Tibial nerve (tissue), 4 donors: ENCODE results near the gene FCER1G.
"Not testable (repeated sequence)": the region's sequence is repeated elsewhere in the genome, so short reads cannot be mapped to it uniquely, and the experiment has no call there.

ENCODE experiments used
- CTCF ChIP-seq, 5 experiments: fragments of 200-600 bp in 3 of 5; fragments of 450-650 bp in 2 of 5; sonication (generic) in 3 of 5; IDR thresholded peaks; one replicate each; pipeline ENCODE4 v1.5.1; 2016 to 2019; ENCODE audit warnings: antibody characterized with exemption in 5 of 5, mild to moderate bottlenecking in 3 of 5, moderate library complexity in 2 of 5
- EP300 ChIP-seq, 2 donors: sonication (generic); formaldehyde crosslinking; IDR thresholded peaks; one replicate each; pipeline ENCODE4 v1.6.1; 2017; ENCODE audit warnings: antibody characterized with exemption in 2 of 2, mild to moderate bottlenecking in 1 of 2
- POLR2A ChIP-seq, 2 donors: fragments of 450-650 bp; IDR thresholded peaks; one replicate each; pipeline ENCODE4 v1.6.1; 2017; ENCODE audit warnings: antibody characterized with exemption in 2 of 2, mild to moderate bottlenecking in 2 of 2, moderate library complexity in 2 of 2

- TF ChIP-seq CTCF, POLR2A, EP300 (IDR thresholded peaks at IDR 0.05): not testable (repeated sequence)
Measured at GRCh38 chr1:161255955-161256520, 40.9 kb downstream of the FCER1G start.
